A673 (cell line): ENCODE data around the gene HIGD2A.

Experiments
- EZH2 ChIP-seq: fragments of 200-600 bp; sonication (generic); IDR thresholded peaks from 2 replicates; pipeline ENCODE4 v1.6.1; 2017; ENCODE audit warnings: borderline replicate concordance, low read depth, mild to moderate bottlenecking, mixed read lengths, antibody characterized with exemption, low read length; ENCODE audit not compliant: poor library complexity, severe bottlenecking
- TF ChIP-seq, protein P1 (sequence below): fragments of 300-800, 200-600 bp; sonication (generic); conservative IDR thresholded peaks from 2 replicates; pipeline ENCODE4 v1.5.1; 2017; ENCODE audit warnings: low read depth, mild to moderate bottlenecking, antibody characterized with exemption, low read length, moderate library complexity, mixed read lengths

DNA sequence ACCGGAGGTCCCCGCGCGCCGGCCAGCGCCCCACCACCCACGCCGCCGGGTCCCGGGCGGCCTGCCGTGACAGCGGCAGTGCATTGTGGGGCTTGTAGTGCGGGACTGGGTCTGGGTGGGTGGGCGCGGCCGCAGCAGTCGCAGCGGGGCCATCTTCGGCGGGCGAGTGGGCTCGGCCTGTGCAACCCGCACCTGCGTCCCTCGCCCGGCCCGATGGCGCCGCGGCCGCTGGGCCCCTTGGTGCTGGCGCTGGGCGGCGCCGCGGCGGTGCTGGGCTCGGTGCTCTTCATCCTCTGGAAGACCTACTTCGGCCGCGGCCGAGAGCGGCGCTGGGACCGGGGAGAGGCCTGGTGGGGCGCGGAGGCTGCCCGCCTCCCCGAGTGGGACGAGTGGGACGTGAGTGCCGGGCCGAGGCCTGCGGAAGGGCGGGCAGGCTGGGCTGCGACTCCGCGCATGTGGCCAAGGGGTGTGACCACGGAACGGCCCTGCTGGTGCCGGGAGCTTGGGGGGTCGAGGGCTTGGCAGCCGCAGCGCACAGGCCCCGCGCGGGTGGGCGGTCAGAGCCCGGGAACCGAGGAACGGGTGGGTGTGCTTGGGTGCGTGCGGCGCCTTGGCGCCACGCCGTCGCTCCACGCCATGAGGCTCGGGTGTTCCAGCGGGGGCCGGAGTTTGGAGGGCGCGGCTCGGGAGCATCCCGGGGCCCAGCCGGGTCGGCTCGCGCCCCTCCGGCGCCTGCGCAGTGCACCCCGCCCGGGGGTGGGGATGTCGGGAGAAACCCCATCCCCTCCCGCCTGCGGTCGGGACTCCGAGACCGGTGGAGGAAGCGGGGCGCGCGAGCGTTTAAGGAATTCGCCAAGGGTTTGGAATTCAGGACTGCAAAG is 23.0 kb upstream of the HIGD2A start, which contains the start of gene ARL10:
- TF ChIP-seq EZH2 = no peak
- TF ChIP-seq, protein P1, sequence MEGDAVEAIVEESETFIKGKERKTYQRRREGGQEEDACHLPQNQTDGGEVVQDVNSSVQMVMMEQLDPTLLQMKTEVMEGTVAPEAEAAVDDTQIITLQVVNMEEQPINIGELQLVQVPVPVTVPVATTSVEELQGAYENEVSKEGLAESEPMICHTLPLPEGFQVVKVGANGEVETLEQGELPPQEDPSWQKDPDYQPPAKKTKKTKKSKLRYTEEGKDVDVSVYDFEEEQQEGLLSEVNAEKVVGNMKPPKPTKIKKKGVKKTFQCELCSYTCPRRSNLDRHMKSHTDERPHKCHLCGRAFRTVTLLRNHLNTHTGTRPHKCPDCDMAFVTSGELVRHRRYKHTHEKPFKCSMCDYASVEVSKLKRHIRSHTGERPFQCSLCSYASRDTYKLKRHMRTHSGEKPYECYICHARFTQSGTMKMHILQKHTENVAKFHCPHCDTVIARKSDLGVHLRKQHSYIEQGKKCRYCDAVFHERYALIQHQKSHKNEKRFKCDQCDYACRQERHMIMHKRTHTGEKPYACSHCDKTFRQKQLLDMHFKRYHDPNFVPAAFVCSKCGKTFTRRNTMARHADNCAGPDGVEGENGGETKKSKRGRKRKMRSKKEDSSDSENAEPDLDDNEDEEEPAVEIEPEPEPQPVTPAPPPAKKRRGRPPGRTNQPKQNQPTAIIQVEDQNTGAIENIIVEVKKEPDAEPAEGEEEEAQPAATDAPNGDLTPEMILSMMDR = no peak
